HS-27A (cell line): ENCODE measurements around the gene NPTXR.

Experiments
- DNase-seq: peaks from one replicate; pipeline ENCODE4 v3.0.0-alpha.2; 2012; ENCODE audit warnings: low read depth, missing footprints

NPTXR gene

DNA sequence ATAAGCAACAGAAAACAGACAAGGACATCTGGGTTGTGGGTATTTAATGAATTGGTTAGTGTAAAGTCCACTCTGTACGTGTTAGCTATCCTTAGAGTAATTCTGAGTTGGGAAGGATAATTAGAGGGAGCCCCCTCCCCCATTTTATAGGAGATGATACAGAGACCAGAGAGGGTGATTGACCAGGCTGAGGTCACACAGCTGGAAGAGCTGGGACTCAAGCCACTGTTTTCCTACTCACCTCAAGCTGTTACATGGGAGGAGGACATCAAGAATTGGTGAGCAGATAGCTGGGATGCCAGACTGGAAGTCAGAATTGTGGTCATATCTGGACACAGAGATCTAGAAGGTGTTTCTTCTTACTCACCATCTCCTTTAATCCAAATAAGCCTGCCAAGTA is 8.7 kb upstream of the NPTXR start:
- no peak for DNase-seq

DNA sequence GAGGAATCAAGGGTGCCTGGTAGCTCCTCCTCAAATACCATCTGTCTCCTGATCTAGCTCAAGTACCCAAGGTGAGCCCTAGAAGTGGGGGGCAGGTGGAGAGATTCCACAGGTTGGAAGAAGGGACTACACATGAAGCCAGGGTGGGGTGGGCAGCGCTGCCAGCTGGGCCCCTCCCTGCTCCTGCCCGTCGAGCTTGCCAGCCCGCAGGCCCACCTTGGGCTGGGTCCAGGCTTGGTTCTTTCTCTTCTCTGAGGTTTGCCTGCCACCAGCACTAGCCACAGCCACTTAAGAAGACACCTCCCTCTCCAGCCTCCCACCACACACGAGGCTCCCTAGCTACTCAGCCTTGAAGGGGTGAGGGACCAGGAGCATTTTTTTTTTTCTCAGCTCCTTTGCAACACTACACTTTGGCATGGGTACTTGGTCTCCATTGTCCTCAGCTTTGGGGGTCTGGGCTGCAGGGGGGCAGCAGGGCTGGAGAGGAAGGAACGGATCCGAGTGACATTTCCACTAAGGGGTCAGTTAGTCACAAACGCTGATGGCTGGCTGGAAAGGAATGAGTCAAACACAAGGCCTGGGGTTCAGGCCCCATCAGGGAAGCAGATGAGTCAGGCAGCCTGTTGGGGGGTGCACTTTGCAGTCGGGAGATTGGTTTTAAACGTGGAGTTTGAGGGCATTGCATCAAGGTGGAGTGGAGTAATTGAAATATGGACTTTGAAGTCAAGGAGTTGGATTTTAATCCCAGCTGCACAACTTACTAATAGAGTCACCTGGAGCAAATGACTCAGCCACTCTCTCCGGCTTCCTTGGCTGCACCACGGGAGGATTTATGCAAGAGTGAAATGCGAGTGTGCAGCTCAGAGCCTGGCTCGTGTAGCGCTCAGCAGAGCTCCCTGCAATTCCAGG is 7.4 kb upstream of the NPTXR start:
- no peak for DNase-seq

DNA sequence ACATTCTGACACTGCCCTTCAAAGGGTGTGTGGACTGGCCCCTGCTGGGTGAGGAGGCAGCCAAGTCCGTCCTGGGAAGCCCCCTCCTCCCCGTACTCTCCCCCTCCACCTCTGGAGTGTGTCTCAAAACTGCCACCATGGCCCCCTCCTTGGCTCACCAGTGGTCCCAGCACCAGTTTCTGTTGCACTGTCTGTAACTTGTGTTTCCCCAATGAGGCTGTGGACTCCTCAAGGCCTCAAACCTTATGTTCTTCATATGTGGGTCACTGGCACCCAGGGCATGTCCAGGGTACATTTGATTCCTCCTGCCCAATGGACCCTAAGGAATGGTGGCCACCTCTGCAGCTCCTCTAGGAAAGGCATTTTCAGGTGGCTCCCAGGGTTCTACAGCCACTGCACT is 6.6 kb upstream of the NPTXR start:
- DNase-seq: no peak

DNA sequence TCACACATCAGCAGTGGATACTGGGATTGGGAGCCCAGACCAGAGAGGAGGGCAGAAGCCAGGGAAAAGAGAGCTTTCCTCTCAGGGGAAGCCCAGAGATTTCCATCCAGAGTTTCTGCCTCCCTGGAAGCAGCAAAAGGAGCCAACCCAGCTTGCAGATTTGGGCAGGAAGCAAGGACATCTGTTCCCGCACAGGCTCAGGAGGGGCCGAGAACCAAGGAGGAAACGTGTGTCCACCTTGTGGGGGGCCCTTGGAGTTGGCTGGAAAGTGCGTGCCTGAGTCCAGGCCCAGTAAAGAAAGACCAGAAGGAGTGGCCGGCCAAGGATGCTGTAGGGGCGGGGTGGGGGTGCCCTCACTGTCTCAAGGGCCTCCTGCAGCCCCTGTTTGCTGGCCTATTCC is 6.0 kb upstream of the NPTXR start:
- no peak for DNase-seq

DNA sequence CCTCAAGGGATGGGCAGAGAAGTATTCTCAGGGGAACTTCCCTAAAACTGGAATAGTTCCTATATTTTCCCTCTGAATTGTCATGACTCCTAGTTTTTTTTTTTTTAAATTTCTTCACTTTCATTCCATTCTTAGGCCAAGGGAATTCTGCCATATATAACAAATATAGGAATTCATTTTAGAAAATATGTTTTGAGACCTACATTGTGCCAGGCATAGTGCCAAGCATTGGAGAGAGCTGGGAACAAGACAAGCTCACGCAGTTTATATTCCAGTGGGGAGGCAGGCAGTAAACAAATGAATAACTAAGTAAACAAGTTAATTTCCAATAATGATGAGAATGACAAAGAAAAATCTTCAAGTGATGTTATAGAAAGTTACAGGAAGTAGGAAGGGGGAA is 2.6 kb upstream of the NPTXR start:
- DNase-seq: no peak

DNA sequence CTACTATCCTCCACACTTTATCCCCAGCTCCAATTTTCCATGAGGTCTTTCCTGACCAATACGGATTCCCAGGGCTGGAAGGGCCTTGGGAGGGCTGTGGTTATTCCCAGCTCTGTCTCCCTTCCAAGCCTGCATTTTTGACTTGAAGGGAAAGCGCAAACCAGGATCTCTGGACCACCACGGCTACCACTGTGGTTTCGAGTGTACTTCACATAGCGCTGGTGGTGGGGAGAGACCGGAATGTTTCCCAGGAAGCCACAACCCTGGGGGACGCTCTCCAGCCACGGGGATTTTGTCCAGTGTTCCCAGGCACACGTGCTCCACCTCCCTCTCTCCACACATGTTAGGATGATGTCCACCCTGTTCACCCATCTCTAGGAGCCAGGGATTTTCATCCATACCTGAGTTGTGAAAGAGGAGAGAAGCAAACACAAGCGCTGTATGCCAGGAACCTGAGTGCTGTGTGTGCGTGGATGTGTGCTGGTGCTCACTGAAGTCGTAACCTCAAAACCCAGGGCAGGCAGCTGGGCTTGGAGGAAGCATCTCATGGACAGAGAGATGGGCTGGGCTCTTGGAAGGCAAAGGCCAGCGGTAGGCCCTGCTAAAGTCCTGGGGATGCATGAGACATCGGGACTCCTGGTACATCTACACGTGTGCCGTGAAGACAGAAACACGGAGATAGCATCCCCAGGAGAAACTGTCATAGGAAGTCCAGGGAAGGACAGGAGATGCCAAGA is 1.3 kb upstream of the NPTXR start:
- no peak for DNase-seq

DNA sequence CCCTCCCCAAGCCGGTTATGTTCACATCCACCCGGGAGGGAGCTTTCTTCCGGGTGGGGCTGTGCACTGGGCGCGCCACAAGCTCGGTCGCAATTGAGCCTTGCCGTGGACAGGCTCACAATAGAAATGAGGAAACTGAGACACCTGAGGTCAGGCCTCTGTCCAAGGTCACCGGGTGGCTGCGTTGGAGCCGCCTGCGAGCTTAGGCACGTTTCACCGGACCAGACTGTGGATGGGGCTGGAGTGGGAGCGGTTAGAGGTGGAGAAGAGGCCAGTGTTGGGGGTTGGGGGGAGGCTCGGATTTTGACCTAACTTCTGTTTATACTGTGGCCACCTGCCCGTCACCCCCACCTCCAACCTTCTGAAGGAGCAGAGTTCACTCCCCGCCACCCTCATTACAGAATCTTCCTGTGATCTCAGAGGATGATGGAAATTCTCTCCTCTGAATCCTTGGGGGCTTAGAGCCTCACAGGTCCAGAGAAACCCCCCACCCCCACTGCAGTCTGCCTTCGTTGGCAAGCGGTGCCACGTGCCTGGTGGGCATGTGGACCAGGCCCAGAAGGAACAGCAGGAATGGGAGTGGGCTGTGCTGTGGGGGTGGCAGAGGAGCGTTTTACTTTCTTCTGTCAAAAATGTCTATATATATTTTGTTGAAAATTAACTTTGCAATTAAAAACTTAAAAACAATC is 631 bp upstream of the NPTXR start:
- DNase-seq: no peak

DNA sequence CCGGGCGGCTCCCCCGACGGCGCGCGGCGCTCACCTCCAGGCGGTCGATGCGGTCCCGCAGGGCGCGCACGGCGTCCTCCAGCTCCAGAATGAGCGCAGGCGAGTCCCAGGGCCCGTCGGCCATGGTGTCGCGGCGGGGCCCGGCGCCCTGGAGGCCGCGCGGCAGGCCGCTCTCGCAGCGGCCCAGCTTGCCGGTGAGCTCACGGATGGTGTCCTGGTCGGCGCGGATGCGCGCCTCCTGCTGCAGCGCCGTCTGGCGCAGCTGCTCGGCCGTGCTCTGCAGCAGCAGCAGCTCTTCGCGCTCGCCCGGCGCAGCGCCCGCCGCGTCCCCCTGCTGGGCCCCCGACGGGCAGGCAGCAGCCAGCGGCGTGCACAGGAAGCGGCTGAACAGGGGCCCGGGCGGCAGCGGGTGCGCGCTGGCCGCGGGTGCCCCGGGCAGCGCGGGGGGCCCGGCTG is 599 bp downstream of the NPTXR start:
- DNase-seq: no peak

DNA sequence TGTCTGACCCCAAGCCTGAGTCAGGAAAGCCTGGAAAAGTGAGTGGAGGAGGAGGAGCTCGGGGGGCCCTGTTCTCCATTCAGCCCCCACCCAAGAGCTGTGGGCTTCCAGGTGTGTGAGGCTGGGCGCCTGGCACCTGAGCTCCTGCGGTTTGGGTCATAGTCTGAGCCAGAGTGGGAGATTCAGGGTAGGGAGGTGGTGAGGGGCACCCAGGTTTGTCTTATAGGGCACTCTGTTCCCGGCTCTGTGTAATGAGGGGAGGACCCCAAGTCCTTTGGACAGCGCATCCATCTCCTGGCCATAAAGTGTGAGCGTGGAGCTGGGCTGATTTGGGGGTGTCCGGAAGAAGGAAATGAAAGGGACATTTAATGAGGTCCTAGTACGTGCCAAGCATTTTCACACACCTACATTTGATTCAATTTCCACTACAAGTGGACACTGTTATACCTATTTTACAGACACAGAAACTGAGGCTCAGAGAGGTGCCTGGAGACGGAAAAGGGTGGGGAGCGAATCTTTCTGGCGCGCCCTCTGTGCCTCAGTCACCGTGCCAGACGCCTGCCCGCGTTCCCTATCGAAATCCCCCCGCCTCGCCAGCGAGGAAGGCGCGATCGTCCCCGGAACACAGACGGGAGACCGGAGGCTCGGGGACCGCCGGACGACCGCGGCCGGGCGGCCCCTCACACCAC is 1.2 kb downstream of the NPTXR start:
- no peak for DNase-seq

DNA sequence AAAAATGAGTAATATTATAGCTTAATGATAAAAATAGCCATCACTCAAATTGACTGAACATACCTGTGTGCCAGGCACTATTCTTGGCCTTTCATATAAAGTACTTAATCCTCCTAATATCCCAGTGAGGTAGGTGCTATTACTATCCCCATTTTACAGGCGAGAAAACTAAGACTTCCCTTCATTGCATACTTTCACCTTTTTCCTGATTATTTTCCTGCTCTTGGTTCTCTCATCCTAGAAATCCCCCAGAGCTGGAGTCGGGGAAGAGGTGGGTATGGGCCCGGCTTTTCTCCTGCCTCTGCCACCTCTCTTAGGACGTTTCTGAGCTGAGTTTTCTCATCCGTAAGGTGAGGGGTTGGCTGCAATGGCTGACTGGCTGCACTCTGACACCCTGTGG is 2.2 kb downstream of the NPTXR start:
- no peak for DNase-seq

DNA sequence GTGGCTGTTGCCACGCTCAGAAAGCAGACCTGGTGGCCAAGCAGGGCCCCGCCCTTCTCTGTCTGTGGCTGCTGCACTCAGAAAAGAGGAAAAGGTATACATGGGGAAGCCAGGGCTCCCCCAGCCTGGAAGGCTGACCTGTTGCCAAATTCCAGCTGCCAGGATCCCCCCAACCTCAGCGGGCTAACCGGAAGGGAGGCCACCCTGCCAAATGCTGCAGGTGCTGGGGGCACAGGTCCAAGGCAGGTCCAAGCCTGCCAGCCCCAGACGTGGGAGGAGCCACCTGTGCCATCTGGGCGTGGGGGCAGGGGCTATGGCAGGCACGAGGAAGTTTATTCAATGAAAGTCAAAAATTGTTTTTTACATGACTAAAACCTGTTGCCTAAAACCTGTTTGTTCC is 2.6 kb downstream of the NPTXR start:
- no peak for DNase-seq

DNA sequence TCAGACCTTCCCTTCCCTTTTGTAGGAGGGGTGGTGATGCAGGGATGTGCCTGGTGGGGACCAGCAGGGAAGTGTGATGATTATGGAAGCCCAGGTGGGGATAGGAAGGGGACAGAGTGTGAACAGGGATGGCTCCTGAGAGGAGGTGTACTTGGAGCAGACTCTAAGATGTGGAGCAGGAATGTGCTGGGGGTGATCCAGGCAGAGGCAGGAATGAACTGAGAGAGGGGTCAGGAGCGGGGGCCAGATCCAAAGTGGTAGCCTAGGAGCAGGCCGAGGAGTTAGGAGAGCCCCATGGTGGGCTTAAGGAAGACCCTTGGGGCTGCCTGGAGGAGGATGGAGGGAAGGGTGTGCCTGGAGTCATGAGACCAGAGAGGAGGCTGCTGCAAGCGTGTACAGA is 3.7 kb downstream of the NPTXR start:
- no peak for DNase-seq

DNA sequence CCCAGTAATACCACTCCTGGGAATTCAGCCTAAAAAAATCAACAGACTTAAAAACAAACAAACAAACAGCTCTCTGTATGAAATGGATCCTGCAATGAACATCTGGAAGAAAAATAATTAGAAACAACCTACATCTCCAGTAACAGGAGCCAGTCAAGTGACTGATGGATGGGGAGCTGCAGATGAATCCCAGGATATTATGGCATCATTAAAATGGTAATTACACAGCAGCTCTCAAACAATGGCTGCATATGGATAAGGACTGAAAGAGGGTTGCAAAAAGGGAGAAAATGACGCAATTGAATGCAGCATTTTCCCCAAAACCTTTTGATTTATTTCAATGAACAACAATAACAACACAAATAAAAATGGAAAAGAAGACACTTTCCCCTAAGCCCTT is 4.1 kb downstream of the NPTXR start:
- DNase-seq: no peak

DNA sequence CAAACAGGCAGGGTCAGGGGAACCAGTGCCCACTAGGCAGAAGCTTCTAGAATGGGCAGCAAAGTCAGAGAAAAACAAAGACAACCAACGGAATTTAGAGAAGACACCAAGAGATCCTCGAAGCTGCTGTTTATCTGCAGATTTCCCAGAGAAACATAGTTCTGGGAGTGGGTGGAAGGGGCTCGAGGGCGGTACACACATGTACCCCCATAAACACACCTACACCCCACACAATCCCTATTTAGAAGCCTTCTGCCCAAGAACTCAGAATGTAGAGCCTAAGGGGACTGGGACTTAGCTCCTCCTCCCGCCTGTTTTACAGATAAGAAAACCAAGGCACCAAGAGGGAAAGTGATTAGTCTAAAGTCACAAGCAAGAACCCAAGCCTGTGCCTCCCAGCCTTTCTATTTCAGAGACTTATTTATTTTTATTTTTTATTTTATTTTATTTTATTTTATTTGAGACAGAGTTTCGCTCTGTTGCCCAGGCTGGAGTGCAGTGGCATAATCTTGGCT is 6.4 kb downstream of the NPTXR start:
- DNase-seq: no peak

DNA sequence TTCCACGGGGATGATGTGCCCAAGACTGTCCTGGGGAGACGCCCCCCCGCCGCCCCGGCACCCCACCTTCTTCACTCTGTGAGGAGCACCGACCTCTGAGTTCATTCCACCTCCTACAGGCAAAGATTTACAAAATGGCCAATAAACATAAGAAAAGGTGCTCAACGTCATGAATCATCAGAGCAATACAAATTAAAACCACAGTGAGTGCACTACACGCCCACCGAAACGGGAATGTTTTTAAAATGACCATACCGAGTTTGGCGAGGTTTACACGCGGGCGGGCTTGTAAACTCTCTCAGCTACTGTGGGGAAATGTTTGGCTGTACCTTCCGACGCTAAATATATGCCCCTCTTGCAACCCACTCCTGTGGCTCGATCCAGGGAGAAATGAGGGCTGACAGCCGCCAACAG is 7.9 kb downstream of the NPTXR start:
- DNase-seq: no peak

DNA sequence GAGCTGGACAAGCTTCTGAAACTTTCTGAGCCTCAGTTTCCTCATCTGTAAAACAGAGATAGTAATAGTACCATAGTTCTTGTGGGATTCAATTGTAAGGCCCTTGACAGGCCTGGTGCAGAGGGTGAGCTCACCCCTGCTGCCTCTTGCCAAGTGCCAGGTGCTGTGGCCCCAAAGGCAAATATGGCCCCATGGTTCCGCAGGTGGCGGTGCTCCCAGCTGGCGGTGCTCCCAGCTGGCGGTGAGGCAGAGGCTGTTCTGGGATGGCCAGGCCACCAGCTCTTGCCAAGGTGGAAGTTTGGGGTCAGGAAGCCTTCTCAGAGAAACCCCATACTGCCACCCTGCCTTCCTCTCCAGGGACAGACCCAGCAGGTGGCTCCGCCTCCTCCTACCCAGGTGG is 8.8 kb downstream of the NPTXR start:
- no peak for DNase-seq

DNA sequence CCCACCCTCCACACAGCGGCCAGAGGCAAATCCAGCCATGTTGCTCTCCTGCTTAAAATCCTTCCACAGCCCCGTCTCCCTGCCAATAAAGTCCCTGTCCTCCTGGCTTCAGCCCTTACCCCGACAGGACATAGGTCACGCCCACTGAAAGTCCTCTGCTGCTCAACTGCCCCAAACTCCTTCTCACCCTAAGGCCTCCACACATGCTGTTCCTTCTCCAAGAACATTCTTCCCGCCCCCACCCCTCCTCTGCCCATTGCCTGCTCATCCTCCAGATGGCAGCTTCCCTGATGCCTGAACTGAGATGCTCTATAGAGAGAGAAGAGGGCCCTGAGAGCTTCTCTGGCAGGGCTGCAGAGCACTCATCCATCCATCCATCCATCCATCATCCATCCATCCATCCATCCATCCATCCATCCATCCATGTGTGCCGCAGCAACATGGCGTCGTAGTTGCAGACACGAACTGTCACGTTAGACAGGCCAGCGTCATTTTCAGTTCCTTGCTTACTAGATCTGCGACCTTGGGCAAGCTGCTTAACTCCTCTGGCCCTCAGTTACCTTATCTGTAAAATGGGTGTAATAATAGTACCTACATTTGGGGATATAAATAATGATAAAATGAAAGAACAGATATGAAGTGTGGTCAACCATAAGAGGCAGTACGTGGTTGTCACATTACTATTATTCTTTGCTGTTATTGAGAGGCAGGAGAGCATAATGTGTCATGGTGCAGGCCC is 9.4 kb downstream of the NPTXR start:
- DNase-seq: no peak

DNA sequence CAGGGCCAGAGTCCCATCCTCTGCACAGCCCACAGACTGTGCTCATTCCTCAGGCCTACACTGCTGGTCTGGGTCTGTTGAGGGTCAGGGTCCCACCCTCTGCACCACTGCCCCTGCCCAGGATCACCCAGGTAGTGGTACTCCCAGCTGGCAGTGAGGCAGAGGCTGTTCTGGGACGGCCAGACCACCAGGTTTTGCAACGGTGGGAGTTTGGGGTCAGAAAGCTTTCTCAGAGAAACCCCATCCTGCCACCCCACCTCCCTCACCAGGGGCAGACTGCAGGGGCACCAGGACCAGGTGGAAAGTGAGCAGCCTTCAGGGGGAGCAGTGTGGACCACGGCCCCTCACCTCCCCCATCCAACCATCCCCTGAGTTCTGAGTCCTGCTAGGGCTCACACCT is 10.8 kb downstream of the NPTXR start:
- no peak for DNase-seq

DNA sequence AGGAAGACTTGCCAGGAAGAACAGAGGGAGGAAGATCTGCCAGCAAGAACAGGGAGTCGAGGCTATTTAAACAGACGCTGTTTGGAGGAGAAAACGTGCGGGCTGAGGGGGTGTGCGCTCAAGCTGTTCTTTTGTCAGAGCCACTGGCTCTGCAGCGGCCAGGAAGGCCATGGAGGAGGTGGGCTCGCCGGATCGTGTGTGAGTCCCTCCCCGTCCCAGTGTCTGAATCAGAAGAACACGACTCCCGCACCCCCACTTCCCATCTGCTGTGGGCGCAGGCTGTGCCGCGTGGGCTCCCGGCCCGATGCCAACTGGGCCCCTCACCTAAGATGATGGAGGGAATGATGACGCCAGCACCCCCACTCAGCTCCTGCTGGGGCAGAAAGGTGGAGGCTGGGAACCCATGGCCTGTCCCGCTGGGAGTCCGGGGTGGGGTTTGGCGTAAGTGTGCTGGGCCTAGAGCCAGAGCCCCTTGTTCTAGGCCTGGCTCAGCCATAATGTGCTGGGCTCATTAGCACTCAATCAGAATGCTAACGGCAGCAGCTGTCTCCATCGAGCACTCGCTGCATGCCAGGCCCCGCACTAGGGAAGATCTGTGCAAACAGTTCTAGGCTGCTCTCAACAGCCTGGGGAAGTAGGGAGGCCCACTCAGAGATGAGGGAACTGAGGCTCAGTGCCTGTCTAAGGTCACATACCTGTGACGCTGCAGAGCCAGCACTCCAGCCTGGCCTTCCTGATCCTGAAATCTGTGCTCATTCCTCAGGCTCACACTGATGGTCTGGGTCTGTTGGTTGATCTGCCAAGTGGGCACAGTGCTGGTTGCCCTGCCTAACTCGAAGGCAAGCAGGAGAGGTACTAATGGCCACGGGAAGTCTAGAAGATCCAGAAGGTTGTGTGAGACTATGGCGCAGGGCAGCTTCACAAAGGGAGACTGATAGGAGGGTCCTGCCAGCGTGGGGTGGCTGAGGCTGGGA is 11.5 kb downstream of the NPTXR start:
- DNase-seq: no peak
